Keratinocyte (primary cell): ENCODE data around the gene CSNK2A2. TPM values are rescaled to one million over a fixed set of nuclear protein-coding genes. Genes with fewer than 3 reads are reported as not detected.

ENCODE experiments used
- DNase-seq: peaks from one replicate; pipeline ENCODE4 v3.0.0-alpha.2; 2011; ENCODE audit warnings: low read depth, missing footprints, low spot score
- FAIRE-seq: peaks from 2 replicates; lab custom pipeline; 2011; peaks lifted over from hg19 to GRCh38; lab: Jason Lieb, UNC
- H2AFZ ChIP-seq: 2 replicates; pipeline ENCODE4 v1.6.0; 2012; ENCODE audit warnings: low read length, control low read depth, inconsistent platforms; ENCODE audit not compliant: control insufficient read depth
- H3K27ac ChIP-seq: 2 replicates; pipeline ENCODE4 v1.5.1; 2011; ENCODE audit warnings: low read length; ENCODE audit not compliant: control insufficient read depth, insufficient read depth
- H3K27me3 ChIP-seq: 3 replicates; pipeline ENCODE4 v1.6.0; 2011; ENCODE audit warnings: low read length; ENCODE audit not compliant: control insufficient read depth, insufficient read depth; ENCODE audit errors: extremely low read depth
- H3K36me3 ChIP-seq, 2 experiments: 2 replicates in 1 of 2; 3 replicates in 1 of 2; pipeline ENCODE4 v1.5.1; 2011; ENCODE audit warnings: low read length in 2 of 2, mild to moderate bottlenecking in 1 of 2; ENCODE audit not compliant: control insufficient read depth in 2 of 2, insufficient read depth in 2 of 2; ENCODE audit errors: extremely low read depth in 1 of 2
- H3K4me1 ChIP-seq: 3 replicates; pipeline ENCODE4 v1.5.1; 2011; ENCODE audit warnings: low read length; ENCODE audit not compliant: control insufficient read depth, insufficient read depth; ENCODE audit errors: extremely low read depth
- H3K4me2 ChIP-seq: 3 replicates; pipeline ENCODE4 v1.6.0; 2011; ENCODE audit warnings: low read depth, low read length; ENCODE audit not compliant: control insufficient read depth, insufficient read depth; ENCODE audit errors: extremely low read depth
- H3K4me3 ChIP-seq, 3 experiments: fragments of 200-600 bp in 1 of 3; sonication (generic) in 1 of 3; 2 replicates in 2 of 3; 3 replicates in 1 of 3; pipeline ENCODE4 v1.5.1; 2011 to 2016; ENCODE audit warnings: low read length in 3 of 3, mild to moderate bottlenecking in 3 of 3, control low read depth in 2 of 3, inconsistent platforms in 1 of 3, low read depth in 1 of 3, mixed read lengths in 1 of 3, mixed run types in 1 of 3, moderate library complexity in 1 of 3; ENCODE audit not compliant: control insufficient read depth in 2 of 3, insufficient read depth in 2 of 3; ENCODE audit errors: extremely low read depth in 1 of 3
- H3K79me2 ChIP-seq: 2 replicates; pipeline ENCODE4 v1.6.0; 2012; ENCODE audit warnings: low read length; ENCODE audit not compliant: control insufficient read depth, insufficient read depth
- H3K9ac ChIP-seq: 3 replicates; pipeline ENCODE4 v1.6.0; 2011; ENCODE audit warnings: low read length; ENCODE audit not compliant: control insufficient read depth, insufficient read depth; ENCODE audit errors: extremely low read depth
- H3K9me1 ChIP-seq: 3 replicates; pipeline ENCODE4 v1.6.0; 2011; ENCODE audit warnings: low read length; ENCODE audit not compliant: control insufficient read depth, insufficient read depth; ENCODE audit errors: extremely low read depth
- H3K9me3 ChIP-seq: 2 replicates; pipeline ENCODE4 v1.5.1; 2012; ENCODE audit warnings: low read depth, low read length; ENCODE audit not compliant: control insufficient read depth
- H4K20me1 ChIP-seq: 3 replicates; pipeline ENCODE4 v1.6.0; 2011; ENCODE audit warnings: low read length; ENCODE audit not compliant: control insufficient read depth, insufficient read depth; ENCODE audit errors: extremely low read depth
- EZH2 ChIP-seq: IDR thresholded peaks from one replicate; pipeline ENCODE4 v1.6.1; 2012; ENCODE audit warnings: inconsistent platforms, mild to moderate bottlenecking, low read length, moderate library complexity
- dilution Hi-C: fragments of 300-500 bp; cut with MboI; formaldehyde crosslinking; loops from one replicate; pipeline ENCODE4 v1.7.0; 2020; ENCODE audit warnings: low sequenced_read_pairs; ENCODE audit not compliant: extremely low pct_ligation_motif_present
- polyA plus RNA-seq, 5 experiments: library from polyadenylated mRNA; depleted of rRNA in 3 of 5; stranded (reverse) in 3 of 5; stranded (forward) in 1 of 5; unstranded in 1 of 5; fragments of >200 nt; gene quantifications; 1 replicate in 1 of 5; 2 replicates in 3 of 5; 3 replicates in 1 of 5; pipeline versions ENCODE4 v1.2.1 to v1.2.3, GENCODE V29; 2011 to 2012; ENCODE audit warnings: missing spikeins in 2 of 5, low read depth in 1 of 5, low replicate concordance in 1 of 5
- TF ChIP-seq, protein P1 (sequence below), 3 experiments: IDR thresholded peaks in 1 of 3; conservative IDR thresholded peaks in 1 of 3; optimal IDR thresholded peaks in 1 of 3; 2 replicates in 2 of 3; 3 replicates in 1 of 3; pipeline versions ENCODE3 to v1.5.1; 2011; ENCODE audit warnings: low read length in 3 of 3, mild to moderate bottlenecking in 3 of 3, moderate library complexity in 2 of 3, control low read depth in 1 of 3, inconsistent platforms in 1 of 3; ENCODE audit not compliant: insufficient read depth in 2 of 3; ENCODE audit errors: extremely low read depth in 1 of 3

The CSNK2A2 gene
- polyA plus RNA-seq, 1 donor (not counting 4 experiments of a cell fraction or from before 2014, with no cell fraction given) = 49.6 TPM

DNA sequence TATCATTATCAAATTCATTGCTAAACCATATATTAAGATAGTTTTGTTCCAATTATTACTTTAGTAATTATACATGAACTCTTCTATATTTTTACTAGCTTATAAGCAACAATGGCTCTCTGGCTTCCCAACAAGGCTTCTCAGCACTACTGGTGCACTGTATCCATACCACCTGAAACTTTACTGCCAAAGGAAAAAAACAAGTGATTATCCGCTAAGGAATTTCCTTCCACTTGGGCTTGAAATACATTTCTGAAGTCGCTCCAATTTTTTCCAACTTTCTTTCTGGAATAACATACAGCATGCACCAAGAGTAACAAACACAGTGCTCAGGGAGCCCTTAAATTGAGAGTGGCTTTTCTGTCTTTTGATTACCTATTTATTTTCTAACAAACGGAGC, 2.1 kb downstream of the CSNK2A2 start:
- no peak overlapping the region for H3K27ac ChIP-seq
- H2AFZ ChIP-seq = no peak overlapping the region
- H3K79me2 ChIP-seq = peaks cover 60% of the 10 kb centered on the region
- DNase-seq = no peak
- H3K4me1 ChIP-seq = peaks cover 13% of the 10 kb centered on the region
- no peak for TF ChIP-seq EZH2
- H3K4me3 ChIP-seq = no peak overlapping the region
- FAIRE-seq = no peak
- dilution Hi-C loops = no loop called here
- H3K9me3 ChIP-seq = no peaks in the 10 kb centered on the region
- H3K9me1 ChIP-seq = no peaks in the 10 kb centered on the region
- H4K20me1 ChIP-seq = peaks cover 2% of the 10 kb centered on the region
- H3K4me2 ChIP-seq = no peak overlapping the region
- H3K9ac ChIP-seq = no peak overlapping the region
- peaks cover 12 to 25% of the 10 kb centered on the region in 2 experiments for H3K36me3 ChIP-seq
- no peaks in the 10 kb centered on the region for H3K27me3 ChIP-seq

DNA sequence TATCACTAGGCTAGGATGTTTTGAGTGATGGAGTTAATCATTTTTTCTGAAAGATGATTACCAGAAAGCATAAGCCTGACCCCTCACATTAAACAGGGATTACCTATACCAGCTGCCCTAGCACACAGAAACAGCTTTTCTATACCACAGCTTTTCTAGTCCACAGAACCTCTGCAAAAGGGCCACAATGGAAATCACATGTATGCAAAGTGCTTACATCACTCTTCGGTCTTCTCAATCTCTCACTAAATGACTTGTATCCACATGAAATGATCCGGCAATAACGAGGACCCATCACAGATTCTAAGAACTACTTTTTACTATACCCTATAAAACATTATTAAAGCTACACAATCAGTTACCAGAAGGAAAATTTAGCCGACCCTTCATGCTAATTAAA, 2.6 kb downstream of the CSNK2A2 start:
- no peak overlapping the region for H2AFZ ChIP-seq
- DNase-seq = no peak
- peaks cover 12 to 25% of the 10 kb centered on the region in 2 experiments for H3K36me3 ChIP-seq
- H3K9me1 ChIP-seq = no peaks in the 10 kb centered on the region
- dilution Hi-C loops = no loop called here
- no peak overlapping the region for H3K9ac ChIP-seq
- no peak overlapping the region for H3K4me2 ChIP-seq
- H3K79me2 ChIP-seq = peaks cover 64% of the 10 kb centered on the region
- no peaks in the 10 kb centered on the region for H3K27me3 ChIP-seq
- H3K27ac ChIP-seq = no peak overlapping the region
- H3K4me1 ChIP-seq = peaks cover 13% of the 10 kb centered on the region
- no peak overlapping the region for H3K4me3 ChIP-seq
- H4K20me1 ChIP-seq = peaks cover 2% of the 10 kb centered on the region
- TF ChIP-seq EZH2 = no peak
- TF ChIP-seq, protein P1, sequence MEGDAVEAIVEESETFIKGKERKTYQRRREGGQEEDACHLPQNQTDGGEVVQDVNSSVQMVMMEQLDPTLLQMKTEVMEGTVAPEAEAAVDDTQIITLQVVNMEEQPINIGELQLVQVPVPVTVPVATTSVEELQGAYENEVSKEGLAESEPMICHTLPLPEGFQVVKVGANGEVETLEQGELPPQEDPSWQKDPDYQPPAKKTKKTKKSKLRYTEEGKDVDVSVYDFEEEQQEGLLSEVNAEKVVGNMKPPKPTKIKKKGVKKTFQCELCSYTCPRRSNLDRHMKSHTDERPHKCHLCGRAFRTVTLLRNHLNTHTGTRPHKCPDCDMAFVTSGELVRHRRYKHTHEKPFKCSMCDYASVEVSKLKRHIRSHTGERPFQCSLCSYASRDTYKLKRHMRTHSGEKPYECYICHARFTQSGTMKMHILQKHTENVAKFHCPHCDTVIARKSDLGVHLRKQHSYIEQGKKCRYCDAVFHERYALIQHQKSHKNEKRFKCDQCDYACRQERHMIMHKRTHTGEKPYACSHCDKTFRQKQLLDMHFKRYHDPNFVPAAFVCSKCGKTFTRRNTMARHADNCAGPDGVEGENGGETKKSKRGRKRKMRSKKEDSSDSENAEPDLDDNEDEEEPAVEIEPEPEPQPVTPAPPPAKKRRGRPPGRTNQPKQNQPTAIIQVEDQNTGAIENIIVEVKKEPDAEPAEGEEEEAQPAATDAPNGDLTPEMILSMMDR (optimal IDR thresholded peaks at IDR 0.05 in 1 of 3, IDR thresholded peaks at IDR 0.05 in 1 of 3, conservative IDR thresholded peaks at IDR 0.05 in 1 of 3; ENCODE audit: extremely low read depth in 1 of 3, insufficient read depth in 2 of 3, low read length in 3 of 3) = no peak
- no peaks in the 10 kb centered on the region for H3K9me3 ChIP-seq
- FAIRE-seq = no peak

DNA sequence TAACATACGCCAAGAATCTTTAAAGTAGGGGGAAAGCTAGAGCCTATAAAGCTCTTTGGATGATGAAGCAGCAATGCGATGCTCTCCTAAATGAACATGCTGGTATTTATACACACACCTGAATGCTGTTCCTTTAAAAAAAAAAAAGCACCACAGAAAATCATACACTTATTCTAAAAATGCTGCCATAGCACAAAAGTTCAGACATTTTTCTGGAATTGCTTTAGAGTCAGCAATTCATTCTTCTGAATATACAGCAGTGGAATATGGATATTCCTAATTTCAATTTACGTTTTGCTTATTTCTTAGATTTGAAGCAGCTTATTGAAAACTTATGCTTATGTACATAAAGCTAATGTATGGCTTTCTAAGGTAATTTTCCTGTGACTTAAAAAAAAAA, 3.1 kb downstream of the CSNK2A2 start:
- no peaks in the 10 kb centered on the region for H3K27me3 ChIP-seq
- H3K79me2 ChIP-seq = peaks cover 68% of the 10 kb centered on the region
- no peak for DNase-seq
- peaks cover 14 to 25% of the 10 kb centered on the region in 2 experiments for H3K36me3 ChIP-seq
- H3K4me2 ChIP-seq = no peak overlapping the region
- no peaks in the 10 kb centered on the region for H3K9me1 ChIP-seq
- TF ChIP-seq EZH2 = no peak
- TF ChIP-seq, protein P1 (optimal IDR thresholded peaks at IDR 0.05 in 1 of 3, IDR thresholded peaks at IDR 0.05 in 1 of 3, conservative IDR thresholded peaks at IDR 0.05 in 1 of 3; ENCODE audit: extremely low read depth in 1 of 3, insufficient read depth in 2 of 3, low read length in 3 of 3) = no peak
- FAIRE-seq = no peak
- no peak overlapping the region for H2AFZ ChIP-seq
- peaks cover 2% of the 10 kb centered on the region for H4K20me1 ChIP-seq
- peaks cover 13% of the 10 kb centered on the region for H3K4me1 ChIP-seq
- dilution Hi-C loops = no loop called here
- no peaks in the 10 kb centered on the region for H3K9me3 ChIP-seq
- H3K9ac ChIP-seq = no peak overlapping the region
- no peak overlapping the region for H3K4me3 ChIP-seq
- no peak overlapping the region for H3K27ac ChIP-seq
